Heart left ventricle (tissue), 13 donors: ENCODE results near the gene C10orf53.

Experiments used
- CTCF ChIP-seq, 12 donors: fragments of 200-600 bp; sonication (generic) in 4 of 12; IDR thresholded peaks; one replicate each; pipeline versions ENCODE4 v1.5.0 to v1.8.0; 2018 to 2022; ENCODE audit warnings: antibody characterized with exemption in 12 of 12, mild to moderate bottlenecking in 5 of 12
- POLR2A ChIP-seq, 2 donors: fragments of 450-650 bp; IDR thresholded peaks; one replicate each; pipeline ENCODE4 v1.6.1; 2017; ENCODE audit warnings: antibody characterized with exemption in 2 of 2, mild to moderate bottlenecking in 2 of 2, moderate library complexity in 2 of 2
- donor health status: ischemic (EF 13 %, LVEDD 7.1; RV severe dilation, severe dysfunction).
- donor health status: DM: no; HTN: yes; CAD: no.
- donor health status: DM: no; HTN: no; CAD: no.
- donor health status: ischemic (EF 25% LVEDD 6.9; RV normal size, moderate dysfunction).
- donor health status: ischemic (EF 25% LVEDD 5.7; RV mildly dilated, moderate dysfunction).
- donor health status: ischemic (EF 35%, LVEDD 5.7; RV mildly dilated, moderate dysfunction).
- donor health status: nonischemic (EF 11% LVEDD 7.7; RV severe dilation, severe dysfunction).
- donor health status: DM: yes; HTN: yes; CAD: no.
- donor health status: PGD.
- donor health status: ischemic (EF 29% LVEDD 5.4; RV normal size, mild dysfunction).
- donor health status: nonischemic (EF 23%, LVEDD 6.1; RV moderate dilation, normal function).

DNA sequence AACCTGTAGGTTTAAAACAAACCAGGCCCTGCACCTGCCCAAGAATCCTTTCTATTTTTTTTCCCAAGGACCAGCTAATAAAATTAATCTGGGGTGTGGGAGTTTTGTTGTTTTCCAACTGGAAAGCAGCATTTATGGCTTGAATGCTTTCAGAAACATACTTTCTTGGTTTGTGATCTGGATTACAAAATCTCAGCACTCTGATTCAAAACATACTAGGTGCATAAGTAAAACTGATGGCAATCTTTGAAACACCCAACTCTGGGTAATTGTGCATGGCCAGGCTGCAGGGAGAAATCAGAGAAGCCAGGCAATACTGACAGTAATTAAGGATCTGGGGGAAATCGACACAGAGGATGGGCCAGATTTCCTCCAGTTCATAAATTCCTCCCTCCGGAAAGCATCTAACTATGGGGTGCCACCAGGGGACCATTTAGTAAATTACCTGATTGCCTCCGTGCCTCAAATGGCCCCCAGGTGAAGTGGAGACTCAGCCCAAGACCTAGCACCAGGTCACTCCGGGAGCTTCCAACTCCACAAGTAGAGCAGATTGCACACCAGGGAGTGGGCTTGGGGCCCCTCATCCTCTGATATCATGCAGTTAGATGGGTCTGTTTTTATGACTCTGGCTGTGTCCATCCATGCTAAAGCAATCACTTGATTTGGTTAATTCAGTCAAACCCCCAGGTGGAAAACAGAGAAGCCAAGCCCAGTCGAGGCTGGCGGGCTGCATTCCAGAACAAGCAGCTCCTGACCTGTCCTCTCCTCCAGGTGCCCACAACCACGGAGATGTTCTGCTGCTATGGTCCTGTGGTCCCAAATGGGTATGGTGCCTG is 15.2 kb upstream of the C10orf53 start:
- TF ChIP-seq CTCF (IDR thresholded peaks at IDR 0.05) (no peak), POLR2A (IDR thresholded peaks at IDR 0.05) (no peak)
